HepG2 (cell line): ENCODE measurements around the gene MT1A. TPM values are rescaled to one million over a fixed set of nuclear protein-coding genes. Genes with fewer than 3 reads are reported as not detected.
A peak's percentile ranks its signal among the peaks of the same experiment; 100 is the strongest.

Experiments used
- ATAC-seq: fragments of 200-7000 bp; cut with Tn5 transposase; 3 replicates; pipeline ENCODE4 v1.9.1; 2020; ENCODE audit warnings: mild to moderate bottlenecking, moderate library complexity
- BruUV-seq: library from RNA; stranded (reverse); fragments of 400-500 nt; replicated peaks from 2 replicates; lab custom pipeline; 2021; lab: Mats Ljungman, UMichigan
- CTCF ChIA-PET: fragments of 300-600 bp; formaldehyde crosslinking; extraction: SDS; loops from one replicate; lab custom pipeline; 2021; ENCODE audit warnings: low total read pairs, inconsistent platforms, low intra/inter-chr PET ratio; lab: Yijun Ruan, JAX
- POLR2A ChIA-PET: fragments of 350-600 bp; sonication (Branson Sonifier 250); formaldehyde crosslinking; loops from one replicate; lab custom pipeline; 2020; ENCODE audit warnings: antibody characterized with exemption, inconsistent platforms; lab: Yijun Ruan, JAX
- DNase-seq: peaks from one replicate; pipeline ENCODE4 v3.0.0-alpha.2; 2015; ENCODE audit warnings: low spot score
- FAIRE-seq: peaks from 3 replicates; lab custom pipeline; 2011; peaks lifted over from hg19 to GRCh38; lab: Jason Lieb, UNC
- H2AFZ ChIP-seq: one replicate; pipeline ENCODE4 v1.6.1; 2011; ENCODE audit warnings: low read length, inconsistent platforms
- H3K27ac ChIP-seq: fragments of 300-600 bp; 3 replicates; pipeline ENCODE4 v1.8.0; 2011; ENCODE audit warnings: mixed run types, mild to moderate bottlenecking, mixed read lengths, low read length, inconsistent platforms; ENCODE audit not compliant: insufficient read depth; ENCODE audit errors: extremely low read length
- H3K27me3 ChIP-seq, 2 experiments: fragments of 200-600 bp in 1 of 2; 2 replicates in 1 of 2; 3 replicates in 1 of 2; pipeline versions ENCODE4 v1.6.0 to v1.8.0; 2011; ENCODE audit warnings: low read length in 2 of 2, mild to moderate bottlenecking in 2 of 2, moderate library complexity in 2 of 2, inconsistent platforms in 1 of 2; ENCODE audit not compliant: insufficient read depth in 2 of 2, control insufficient read depth in 1 of 2
- H3K36me3 ChIP-seq, 2 experiments: fragments of 200-600 bp in 1 of 2; replicated peaks in 1 of 2; 2 replicates in 1 of 2; 3 replicates in 1 of 2; pipeline versions ENCODE4 v1.5.1 to v1.8.0; 2011; ENCODE audit warnings: low read length in 2 of 2, inconsistent platforms in 1 of 2; ENCODE audit not compliant: insufficient read depth in 2 of 2, control insufficient read depth in 1 of 2
- H3K4me1 ChIP-seq: 2 replicates; pipeline ENCODE4 v1.5.1; 2012; ENCODE audit warnings: low read length, inconsistent platforms; ENCODE audit not compliant: insufficient read depth
- H3K4me2 ChIP-seq: 2 replicates; pipeline ENCODE4 v1.6.0; 2011; ENCODE audit warnings: low read depth, low read length, inconsistent platforms
- H3K4me3 ChIP-seq, 3 experiments: fragments of 200-600 bp in 1 of 3; sonication (generic), shearing (Covaris generic) in 1 of 3; replicated peaks in 1 of 3; 2 replicates each; pipeline ENCODE4 v1.5.1; 2011 to 2016; ENCODE audit warnings: low read length in 3 of 3, inconsistent platforms in 2 of 3, low read depth in 2 of 3, mild to moderate bottlenecking in 2 of 3, control low read depth in 1 of 3, mixed read lengths in 1 of 3; ENCODE audit not compliant: insufficient read depth in 1 of 3
- H3K79me2 ChIP-seq: one replicate; pipeline ENCODE4 v1.6.1; 2011; ENCODE audit warnings: low read length, inconsistent platforms; ENCODE audit not compliant: insufficient read depth
- H3K9ac ChIP-seq: 2 replicates; pipeline ENCODE4 v1.6.0; 2011; ENCODE audit warnings: mild to moderate bottlenecking, low read depth, low read length, inconsistent platforms; ENCODE audit not compliant: insufficient read depth
- H3K9me3 ChIP-seq: 2 replicates; pipeline ENCODE4 v1.5.1; 2012; ENCODE audit warnings: mild to moderate bottlenecking, low read length
- H4K20me1 ChIP-seq: 2 replicates; pipeline ENCODE4 v1.6.0; 2011; ENCODE audit warnings: inconsistent platforms, mild to moderate bottlenecking, low read length, moderate library complexity; ENCODE audit not compliant: insufficient read depth
- KAT8 ChIP-seq: IDR thresholded peaks from 2 replicates; pipeline ENCODE4 v1.6.1; 2016; ENCODE audit warnings: missing genetic modification reagents, missing compliant biosample characterization
- KMT2B ChIP-seq: IDR thresholded peaks from 2 replicates; pipeline ENCODE4 v1.6.1; 2016; ENCODE audit warnings: missing genetic modification reagents, missing compliant biosample characterization
- NFYC ChIP-seq: IDR thresholded peaks from 2 replicates; pipeline ENCODE4 v1.6.1; 2016; ENCODE audit warnings: missing genetic modification reagents, missing compliant biosample characterization
- SAP130 ChIP-seq: IDR thresholded peaks from 2 replicates; pipeline ENCODE4 v1.6.1; 2016; ENCODE audit warnings: low read depth
- SCMH1 ChIP-seq: sonication (generic); formaldehyde crosslinking; IDR thresholded peaks from 2 replicates; pipeline ENCODE4 v1.9.0; 2021; ENCODE audit warnings: missing genetic modification reagents, mild to moderate bottlenecking, borderline replicate concordance
- SMAD1 ChIP-seq: sonication (generic); formaldehyde crosslinking; IDR thresholded peaks from 2 replicates; pipeline ENCODE4 v1.4.0; 2020; ENCODE audit warnings: missing genetic modification reagents, low read depth, mild to moderate bottlenecking, borderline replicate concordance
- TBX2 ChIP-seq: sonication (generic); formaldehyde crosslinking; IDR thresholded peaks from 2 replicates; pipeline ENCODE4 v1.5.0; 2020; ENCODE audit warnings: missing genetic modification reagents, mild to moderate bottlenecking, borderline replicate concordance
- YEATS2 ChIP-seq: sonication (generic); formaldehyde crosslinking; IDR thresholded peaks from 2 replicates; pipeline ENCODE4 v1.4.0; 2020; ENCODE audit warnings: missing genetic modification reagents, borderline replicate concordance
- ZNF296 ChIP-seq: sonication (generic); formaldehyde crosslinking; conservative IDR thresholded peaks from 2 replicates; pipeline ENCODE4 v1.5.0; 2020; ENCODE audit warnings: mild to moderate bottlenecking, missing genetic modification reagents
- ZNF766 ChIP-seq: sonication (generic); formaldehyde crosslinking; IDR thresholded peaks from 2 replicates; pipeline ENCODE4 v1.5.0; 2020; ENCODE audit warnings: missing genetic modification reagents, borderline replicate concordance
- WGBS: methylation state at CpG from one replicate; pipeline ENCODE4 v1.1.6; 2017; ENCODE audit warnings: low lambda C conversion rate; 5-methylcytosine and 5-hydroxymethylcytosine counted together
- in situ Hi-C: cut with HindIII; loops from 2 replicates; pipeline ENCODE4 v1.10.0; 2017; ENCODE audit warnings: low pct_unique_long_range_greater_than_20kb; ENCODE audit not compliant: extremely low pct_ligation_motif_present
- intact Hi-C: fragments of 100-400 bp; cut with micrococcal nuclease; formaldehyde crosslinking; loops from one replicate; pipeline ENCODE4 v1.10.0; 2022; ENCODE audit not compliant: unreplicated experiment
- polyA plus RNA-seq, 8 experiments: library from polyadenylated mRNA; depleted of rRNA in 3 of 8; stranded (reverse) in 7 of 8; unstranded in 1 of 8; fragments of >200 nt; fragmentation: Illumina TruSeq in 4 of 8; extraction: Trizol in 4 of 8; gene quantifications; 2 replicates each; pipeline versions ENCODE4 v1.2.1 to v1.2.3, GENCODE V29; 2011 to 2016; ENCODE audit warnings: low read depth in 4 of 8, missing spikeins in 1 of 8, mixed read lengths in 1 of 8; ENCODE audit not compliant: insufficient read depth in 1 of 8
- total RNA-seq, 5 experiments: library from RNA; depleted of rRNA; stranded (reverse); fragments of >200 nt; fragmentation: Illumina TruSeq; extraction: Trizol; gene quantifications; 2 replicates each; pipeline ENCODE4 v1.2.3, GENCODE V29; 2016; ENCODE audit warnings: low read depth in 1 of 5
- TF ChIP-seq, protein P1 (sequence below): sonication (generic); IDR thresholded peaks from 2 replicates; pipeline ENCODE4 v1.6.1; 2016; ENCODE audit warnings: low read depth, borderline replicate concordance
- TF ChIP-seq, protein P2 (sequence below): sonication (generic); formaldehyde crosslinking; IDR thresholded peaks from 2 replicates; pipeline ENCODE4 v1.4.0; 2020; ENCODE audit warnings: missing genetic modification reagents, borderline replicate concordance
- TF ChIP-seq, protein P3 (sequence below): IDR thresholded peaks from 2 replicates; pipeline ENCODE4 v1.6.1; 2012; ENCODE audit warnings: inconsistent platforms

MT1A gene
- total and polyA plus RNA-seq, 2 of the 13 experiments (the other 11 are each of a cell fraction or from before 2014, with no cell fraction given): 8.3 to 10.4 TPM

DNA sequence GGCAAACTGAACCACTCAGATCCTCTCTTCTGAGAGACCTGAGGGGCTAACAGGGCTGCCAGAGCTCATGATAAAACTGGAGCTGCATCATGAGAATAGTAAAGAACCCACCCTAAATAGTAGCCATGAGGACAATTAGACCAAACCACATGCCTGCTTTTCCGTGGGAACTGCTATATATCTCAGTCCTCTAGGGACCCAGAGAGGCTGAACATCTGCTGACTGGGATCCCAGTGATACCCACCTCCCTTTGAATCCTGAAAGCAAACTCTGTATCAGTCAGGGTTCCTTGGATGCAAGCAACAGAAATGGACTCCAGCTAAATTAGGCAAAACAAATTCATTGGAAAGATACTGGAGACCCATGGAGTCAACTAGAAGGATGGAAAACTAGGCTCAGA is 50.3 kb downstream of the MT1A start:
- CTCF ChIA-PET: no interaction called here

DNA sequence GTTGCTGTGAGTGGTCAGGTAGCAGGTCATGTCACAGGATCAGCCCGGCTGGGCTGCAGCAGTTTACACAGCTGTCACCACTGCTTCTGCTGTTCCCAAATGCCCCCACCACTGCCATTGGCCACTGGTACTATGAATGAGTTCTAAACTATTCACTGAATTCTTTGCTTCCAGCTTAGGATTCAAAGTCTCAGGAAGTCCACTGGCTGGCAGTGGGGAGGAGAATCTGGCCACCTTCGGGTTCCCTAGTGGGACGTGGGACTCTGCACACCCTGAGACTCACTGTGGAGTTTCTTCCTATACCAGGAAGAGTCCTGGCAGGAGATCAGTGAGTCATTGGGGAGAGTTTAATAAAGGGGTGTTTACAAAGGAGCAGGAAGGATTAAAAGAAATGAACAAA is 50.7 kb downstream of the MT1A start:
- FAIRE-seq: no peak
- Histone ChIP-seq H3K4me2 (no peak overlapping the region), H3K4me3 (no peak overlapping the region), H3K4me1 (peaks cover 26% of the 10 kb centered on the region), H3K79me2 (no peaks in the 10 kb centered on the region), H3K27me3 (no peaks in the 10 kb centered on the region), H2AFZ (no peak overlapping the region), H4K20me1 (no peaks in the 10 kb centered on the region), H3K9me3 (peaks cover 10% of the 10 kb centered on the region), H3K9ac (no peak overlapping the region), H3K27ac (no peak overlapping the region), H3K36me3 (no peaks in the 10 kb centered on the region)
- peak; percentile 66 for ATAC-seq
- BruUV-seq: no TSS peak
- TF ChIP-seq TBX2 (CRISPR knock-in tag) (0 out of 2 replicates have a peak, but pooled peaks have one; percentile 16), YEATS2 (no peak), SAP130 (CRISPR knock-in tag) (peak; percentile 32; the same call in 1 of the 2 replicates)
- TF ChIP-seq, protein P1, sequence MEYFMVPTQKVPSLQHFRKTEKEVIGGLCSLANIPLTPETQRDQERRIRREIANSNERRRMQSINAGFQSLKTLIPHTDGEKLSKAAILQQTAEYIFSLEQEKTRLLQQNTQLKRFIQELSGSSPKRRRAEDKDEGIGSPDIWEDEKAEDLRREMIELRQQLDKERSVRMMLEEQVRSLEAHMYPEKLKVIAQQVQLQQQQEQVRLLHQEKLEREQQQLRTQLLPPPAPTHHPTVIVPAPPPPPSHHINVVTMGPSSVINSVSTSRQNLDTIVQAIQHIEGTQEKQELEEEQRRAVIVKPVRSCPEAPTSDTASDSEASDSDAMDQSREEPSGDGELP: peak; percentile 67; the same call in 1 of the 2 replicates
- intact Hi-C loops (no loop called here), in situ Hi-C loops (no loop called here)
- 3% methylated on average over 3 of the region's 3 CpGs for WGBS
- POLR2A ChIA-PET: no interaction called here
- no peak for DNase-seq
- CTCF ChIA-PET: no interaction called here

More for the DNA sequence above, 50.3 kb downstream of the MT1A start:
- in situ Hi-C loops: no loop called here
- no peak overlapping the region for H3K4me3 ChIP-seq
- H4K20me1 ChIP-seq: no peaks in the 10 kb centered on the region
- H3K27ac ChIP-seq: no peak overlapping the region
- 0% methylated on average over 1 of the region's 1 CpG for WGBS
- H3K4me2 ChIP-seq: no peak overlapping the region
- H2AFZ ChIP-seq: no peak overlapping the region
- POLR2A ChIA-PET: no interaction called here
- H3K9me3 ChIP-seq: peaks cover 10% of the 10 kb centered on the region
- FAIRE-seq (no peak), DNase-seq (no peak)
- no peaks in the 10 kb centered on the region for H3K79me2 ChIP-seq
- no TSS peak for BruUV-seq
- TF ChIP-seq KMT2B (CRISPR knock-in tag): no peak
- TF ChIP-seq ZNF766: no peak
- TF ChIP-seq SCMH1 (CRISPR knock-in tag): no peak
- TF ChIP-seq KAT8 (CRISPR knock-in tag): no peak
- no peak for TF ChIP-seq ZNF296
- TF ChIP-seq SMAD1 (CRISPR knock-in tag): no peak
- TF ChIP-seq, protein P2, sequence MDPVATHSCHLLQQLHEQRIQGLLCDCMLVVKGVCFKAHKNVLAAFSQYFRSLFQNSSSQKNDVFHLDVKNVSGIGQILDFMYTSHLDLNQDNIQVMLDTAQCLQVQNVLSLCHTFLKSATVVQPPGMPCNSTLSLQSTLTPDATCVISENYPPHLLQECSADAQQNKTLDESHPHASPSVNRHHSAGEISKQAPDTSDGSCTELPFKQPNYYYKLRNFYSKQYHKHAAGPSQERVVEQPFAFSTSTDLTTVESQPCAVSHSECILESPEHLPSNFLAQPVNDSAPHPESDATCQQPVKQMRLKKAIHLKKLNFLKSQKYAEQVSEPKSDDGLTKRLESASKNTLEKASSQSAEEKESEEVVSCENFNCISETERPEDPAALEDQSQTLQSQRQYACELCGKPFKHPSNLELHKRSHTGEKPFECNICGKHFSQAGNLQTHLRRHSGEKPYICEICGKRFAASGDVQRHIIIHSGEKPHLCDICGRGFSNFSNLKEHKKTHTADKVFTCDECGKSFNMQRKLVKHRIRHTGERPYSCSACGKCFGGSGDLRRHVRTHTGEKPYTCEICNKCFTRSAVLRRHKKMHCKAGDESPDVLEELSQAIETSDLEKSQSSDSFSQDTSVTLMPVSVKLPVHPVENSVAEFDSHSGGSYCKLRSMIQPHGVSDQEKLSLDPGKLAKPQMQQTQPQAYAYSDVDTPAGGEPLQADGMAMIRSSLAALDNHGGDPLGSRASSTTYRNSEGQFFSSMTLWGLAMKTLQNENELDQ (CRISPR knock-in tag): no peak
- TF ChIP-seq, protein P3, sequence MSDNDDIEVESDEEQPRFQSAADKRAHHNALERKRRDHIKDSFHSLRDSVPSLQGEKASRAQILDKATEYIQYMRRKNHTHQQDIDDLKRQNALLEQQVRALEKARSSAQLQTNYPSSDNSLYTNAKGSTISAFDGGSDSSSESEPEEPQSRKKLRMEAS: no peak
- no peak for TF ChIP-seq NFYC
- TF ChIP-seq, all 625 proteins: peak for 0
- no peak overlapping the region for H3K9ac ChIP-seq
- no peaks in the 10 kb centered on the region for H3K36me3 ChIP-seq
- intact Hi-C loops: no loop called here
- no peaks in the 10 kb centered on the region for H3K27me3 ChIP-seq
- peak; percentile 66 for ATAC-seq
- H3K4me1 ChIP-seq: peaks cover 30% of the 10 kb centered on the region
